ENCODE data around the gene SRCAP. TPM values are rescaled to one million over a fixed set of nuclear protein-coding genes. Genes with fewer than 3 reads are reported as not detected.

The SRCAP gene
- total and polyA plus RNA-seq, 2 of the 8 experiments (the other 6 are each of a cell fraction or from before 2014, with no cell fraction given), result 5.5 to 54.3 TPM

DNA sequence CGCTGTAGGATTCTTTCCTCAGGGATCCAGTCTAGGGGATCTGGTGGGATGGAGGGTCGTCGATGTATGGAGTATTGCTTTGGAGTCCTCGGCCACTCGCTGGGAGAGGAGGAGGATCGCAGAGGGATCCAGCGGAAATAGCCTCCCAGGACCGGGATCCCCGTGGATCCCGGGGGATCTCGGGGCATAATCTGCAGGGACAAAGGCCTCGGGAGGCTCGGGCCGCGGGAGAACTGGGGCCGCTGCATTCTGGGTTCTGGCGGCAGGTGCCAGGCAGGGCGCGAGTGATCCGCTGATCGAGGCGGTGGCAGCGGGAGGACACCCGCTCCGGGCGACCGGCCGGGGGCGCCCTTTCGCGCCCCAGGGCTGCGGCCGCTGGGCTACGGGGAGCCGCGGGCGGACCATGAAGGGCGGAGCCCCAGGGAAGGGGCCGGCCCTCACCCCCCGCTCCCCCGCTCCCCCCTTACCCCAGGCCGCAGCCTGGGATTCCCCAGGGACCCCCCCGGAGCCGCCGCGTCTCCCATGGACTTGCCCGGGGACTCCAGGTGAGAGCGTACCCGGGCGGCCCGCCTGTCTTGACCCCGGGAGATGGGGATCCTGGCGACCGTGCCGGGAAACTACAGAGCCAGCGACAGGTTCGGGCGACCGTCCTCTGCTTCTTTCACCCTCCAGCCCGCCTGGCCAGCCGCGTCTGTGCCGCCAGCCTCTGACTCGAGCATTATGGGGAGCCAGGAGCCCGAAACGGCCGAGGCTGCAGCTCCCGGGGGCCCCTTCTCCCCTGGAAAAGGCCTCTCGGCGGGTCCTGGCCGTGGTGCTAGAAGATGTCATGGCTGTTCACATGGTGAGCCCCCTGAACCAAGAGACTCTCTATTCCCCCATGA lies 47.6 kb upstream of the SRCAP start:
- no peaks in the 10 kb centered on the region for H3K79me2 ChIP-seq (ENCODE audit: control insufficient read depth in 1 of 2, insufficient read depth in 2 of 2, low read length in 2 of 2)
- ChIA-PET CTCF (ENCODE audit: partially characterized antibody) (interaction anchor here (0.6 to 8.2 kb wide), 10 partner anchors 10 to 202 kb away, joined by 3 to 48 read pairs (median 3); partner anchors contain the start of gene ZNF689), POLR2A (ENCODE audit: partially characterized antibody) (interaction anchor here (0.8 to 2.1 kb wide), 4 partner anchors 15 to 97 kb away, joined by 4 to 7 read pairs (median 5); partner anchors contain the start of genes PHKG2 and ZNF764)
- H3K4me2 ChIP-seq (ENCODE audit: insufficient read depth in 1 of 2, low read depth in 2 of 2, low read length in 2 of 2), result peak overlapping the region; percentile 56 to 85
- peak overlapping the region; percentile 32; the same call in 1 of the 2 replicates for H3K27ac ChIP-seq (ENCODE audit: low read depth, low read length)
- FAIRE-seq (no peak), DNase-seq (ENCODE audit: low read depth in 1 of 2, low spot score in 2 of 2) (peak in 1 of 2 experiments; percentile 80)
- 0 out of 2 replicates have a peak, but pooled peaks cover 2% of the 10 kb centered on the region for H3K79me1 ChIP-seq (ENCODE audit: low read depth, low read length)
- peak overlapping the region; percentile 60 for H3K18ac ChIP-seq (ENCODE audit: extremely low read depth, low read length)
- no peak overlapping the region for H2BK12ac ChIP-seq (ENCODE audit: low read depth, low read length)
- peak overlapping the region; percentile 66 for H3K56ac ChIP-seq (replicated peaks; ENCODE audit: insufficient read length, low read depth, low read length)
- H3K4me1 ChIP-seq (replicated peaks in 1 of 4; ENCODE audit: control insufficient read depth in 3 of 4, insufficient read depth in 4 of 4, low read length in 3 of 4), result peaks cover 0 to 7% (median 0%) of the 10 kb centered on the region in 4 experiments; a peak in 3 of 7 replicates
- peak overlapping the region; percentile 63 for H3K4ac ChIP-seq (replicated peaks; ENCODE audit: insufficient read length, low read depth, low read length)
- no peak overlapping the region for H3K14ac ChIP-seq (ENCODE audit: insufficient read length)
- peak overlapping the region; percentile 52 for H4K91ac ChIP-seq (replicated peaks; ENCODE audit: insufficient read length, low read length)
- peak overlapping the region; percentile 34 for H4K5ac ChIP-seq (ENCODE audit: insufficient read length, low read depth, low read length)
- H4K20me1 ChIP-seq (replicated peaks in 1 of 2; ENCODE audit: control insufficient read depth in 1 of 2, insufficient read depth in 2 of 2, low read length in 2 of 2), result peaks cover 0 to 5% of the 10 kb centered on the region in 2 experiments
- no peaks in the 10 kb centered on the region for H3K9me3 ChIP-seq (ENCODE audit: insufficient read depth in 2 of 2, low read depth in 1 of 2, low read length in 1 of 2)
- H2BK20ac ChIP-seq (ENCODE audit: low read length), result no peak overlapping the region
- no peak overlapping the region for H2AK5ac ChIP-seq (ENCODE audit: low read depth, low read length)
- H3K23me2 ChIP-seq (ENCODE audit: low read depth, low read length), result peaks cover 2% of the 10 kb centered on the region; the same call in 1 of the 2 replicates
- peak overlapping the region; percentile 31; the same call in 1 of the 2 replicates for H2AFZ ChIP-seq (ENCODE audit: low read length)
- 0 out of 2 replicates have a peak overlapping the region, but pooled peaks have one; percentile 44 for H2BK5ac ChIP-seq (ENCODE audit: low read depth, low read length)
- peak overlapping the region; percentile 51 for H2BK120ac ChIP-seq (replicated peaks; ENCODE audit: low read depth, low read length)
- WGBS, 2 experiments (ENCODE audit: extremely low coverage in 1 of 2, insufficient coverage in 1 of 2, insufficient read length in 1 of 2, insufficient replicate concordance in 2 of 2, low coverage in 1 of 2, low lambda C conversion rate in 2 of 2, missing lambda C conversion rate in 1 of 2), result 6% methylated on average over 34 of the region's 71 CpGs; no CpG with 5 or more reads in 1 of the 2 experiments
- H3K27me3 ChIP-seq (replicated peaks in 1 of 4; ENCODE audit: control insufficient read depth in 3 of 4, extremely low read depth in 1 of 4, insufficient read depth in 3 of 4, low read length in 3 of 4), result peaks cover 0 to 13% (median 11%) of the 10 kb centered on the region in 4 experiments; a peak in 6 of 7 replicates
- H3K4me3 ChIP-seq (ENCODE audit: extremely low read depth in 1 of 4, insufficient read depth in 2 of 4, low read depth in 3 of 4, low read length in 4 of 4), result peak overlapping the region; percentile 63 to 78 (median 70)
- H4K8ac ChIP-seq (ENCODE audit: extremely low read depth, insufficient read depth, low read length), result peak overlapping the region; percentile 93; the same call in 1 of the 2 replicates
- no peak overlapping the region for H2BK15ac ChIP-seq (ENCODE audit: low read length)
- H3K23ac ChIP-seq (ENCODE audit: insufficient read length), result no peak overlapping the region
- H3K9ac ChIP-seq (replicated peaks in 1 of 4; ENCODE audit: extremely low read depth in 1 of 4, low read depth in 3 of 4, low read length in 3 of 4), result peak overlapping the region; percentile 45 to 70 (median 68)
- H3K36me3 ChIP-seq (ENCODE audit: control insufficient read depth in 2 of 4, insufficient read depth in 4 of 4, low read length in 3 of 4), result no peaks in the 10 kb centered on the region; a peak in 1 of 8 replicates
- TF ChIP-seq ZNF274 (IDR thresholded peaks at IDR 0.05; ENCODE audit: borderline replicate concordance, extremely low read depth, low read length) (no peak), BACH1 (IDR thresholded peaks at IDR 0.05; ENCODE audit: low read length) (no peak; the same call in 1 of the 2 replicates), GABPA (IDR thresholded peaks at IDR 0.05; ENCODE audit: borderline replicate concordance, insufficient read depth, low read length) (0 out of 2 replicates have a peak, but pooled peaks have one; percentile 9), PHF8 (conservative IDR thresholded peaks at IDR 0.05; ENCODE audit: low read depth, low read length) (peak; percentile 7), EP300 (IDR thresholded peaks at IDR 0.05; ENCODE audit: borderline replicate concordance in 1 of 2, low read depth in 2 of 2, low read length in 2 of 2) (no peak)
- TF ChIP-seq, protein P1, sequence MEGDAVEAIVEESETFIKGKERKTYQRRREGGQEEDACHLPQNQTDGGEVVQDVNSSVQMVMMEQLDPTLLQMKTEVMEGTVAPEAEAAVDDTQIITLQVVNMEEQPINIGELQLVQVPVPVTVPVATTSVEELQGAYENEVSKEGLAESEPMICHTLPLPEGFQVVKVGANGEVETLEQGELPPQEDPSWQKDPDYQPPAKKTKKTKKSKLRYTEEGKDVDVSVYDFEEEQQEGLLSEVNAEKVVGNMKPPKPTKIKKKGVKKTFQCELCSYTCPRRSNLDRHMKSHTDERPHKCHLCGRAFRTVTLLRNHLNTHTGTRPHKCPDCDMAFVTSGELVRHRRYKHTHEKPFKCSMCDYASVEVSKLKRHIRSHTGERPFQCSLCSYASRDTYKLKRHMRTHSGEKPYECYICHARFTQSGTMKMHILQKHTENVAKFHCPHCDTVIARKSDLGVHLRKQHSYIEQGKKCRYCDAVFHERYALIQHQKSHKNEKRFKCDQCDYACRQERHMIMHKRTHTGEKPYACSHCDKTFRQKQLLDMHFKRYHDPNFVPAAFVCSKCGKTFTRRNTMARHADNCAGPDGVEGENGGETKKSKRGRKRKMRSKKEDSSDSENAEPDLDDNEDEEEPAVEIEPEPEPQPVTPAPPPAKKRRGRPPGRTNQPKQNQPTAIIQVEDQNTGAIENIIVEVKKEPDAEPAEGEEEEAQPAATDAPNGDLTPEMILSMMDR (IDR thresholded peaks at IDR 0.05; ENCODE audit: control extremely low read depth in 1 of 3, insufficient read depth in 1 of 3, low read depth in 1 of 3, low read length in 3 of 3), result peak; percentile 45 to 76 (median 62)

All from H1 (cell line).